ENCODE measurements around the gene RAB3C.

RAB3C gene

GRCh38 chr5:58893551-58893950, 310.7 kb downstream of the RAB3C start:
- no peak for DNase-seq
- Mint-ChIP-seq H3K27ac (no peak overlapping the region), H3K4me1 (peaks cover 69% of the 10 kb centered on the region), H3K27me3 (ENCODE audit: low read depth, poor library complexity) (no peaks in the 10 kb centered on the region), H3K36me3 (ENCODE audit: low read depth) (no peaks in the 10 kb centered on the region), H3K4me3 (no peak overlapping the region), H3K9me3 (no peaks in the 10 kb centered on the region)
- no peak for TF ChIP-seq CTCF (IDR thresholded peaks at IDR 0.05)

- Mint-ChIP-seq H3K9me3 (no peaks in the 10 kb centered on the region), H3K36me3 (ENCODE audit: low read depth) (no peaks in the 10 kb centered on the region), H3K4me3 (no peak overlapping the region), H3K27ac (peak overlapping the region; percentile 86), H3K27me3 (ENCODE audit: low read depth, poor library complexity) (no peaks in the 10 kb centered on the region), H3K4me1 (peaks cover 37% of the 10 kb centered on the region)
- no peak for DNase-seq
- no peak for TF ChIP-seq CTCF (IDR thresholded peaks at IDR 0.05)
Observed at GRCh38 chr5:58898006-58898405, 315.1 kb downstream of the RAB3C start.

- H3K4me1 Mint-ChIP-seq: peaks cover 36% of the 10 kb centered on the region
- no peak for DNase-seq
- H3K27ac Mint-ChIP-seq: peak overlapping the region; percentile 45
- TF ChIP-seq CTCF (IDR thresholded peaks at IDR 0.05): no peak
- H3K36me3 Mint-ChIP-seq (ENCODE audit: low read depth): peaks cover 4% of the 10 kb centered on the region
- peaks cover 4% of the 10 kb centered on the region for H3K9me3 Mint-ChIP-seq
- peaks cover 4% of the 10 kb centered on the region for H3K27me3 Mint-ChIP-seq (ENCODE audit: low read depth, poor library complexity)
- no peak overlapping the region for H3K4me3 Mint-ChIP-seq
Observed at GRCh38 chr5:58898538-58898937, 315.7 kb downstream of the RAB3C start.

GRCh38 chr5:58901271-58901670, 318.4 kb downstream of the RAB3C start:
- no peak for DNase-seq
- H3K9me3 Mint-ChIP-seq: peaks cover 12% of the 10 kb centered on the region
- H3K36me3 Mint-ChIP-seq (ENCODE audit: low read depth): peaks cover 5% of the 10 kb centered on the region
- no peak overlapping the region for H3K27ac Mint-ChIP-seq
- H3K27me3 Mint-ChIP-seq (ENCODE audit: low read depth, poor library complexity): peaks cover 8% of the 10 kb centered on the region
- TF ChIP-seq CTCF (IDR thresholded peaks at IDR 0.05): no peak
- H3K4me3 Mint-ChIP-seq: no peak overlapping the region
- peaks cover 30% of the 10 kb centered on the region for H3K4me1 Mint-ChIP-seq

GRCh38 chr5:58902305-58902704, 319.4 kb downstream of the RAB3C start:
- peaks cover 22% of the 10 kb centered on the region for H3K4me1 Mint-ChIP-seq
- TF ChIP-seq CTCF (IDR thresholded peaks at IDR 0.05): no peak
- peaks cover 15% of the 10 kb centered on the region for H3K9me3 Mint-ChIP-seq
- peaks cover 5% of the 10 kb centered on the region for H3K36me3 Mint-ChIP-seq (ENCODE audit: low read depth)
- H3K27me3 Mint-ChIP-seq (ENCODE audit: low read depth, poor library complexity): peaks cover 8% of the 10 kb centered on the region
- H3K4me3 Mint-ChIP-seq: no peak overlapping the region
- no peak overlapping the region for H3K27ac Mint-ChIP-seq
- no peak for DNase-seq

- peaks cover 15% of the 10 kb centered on the region for H3K9me3 Mint-ChIP-seq
- no peak for DNase-seq
- TF ChIP-seq CTCF (IDR thresholded peaks at IDR 0.05): no peak
- peaks cover 5% of the 10 kb centered on the region for H3K36me3 Mint-ChIP-seq (ENCODE audit: low read depth)
- H3K27ac Mint-ChIP-seq: no peak overlapping the region
- peaks cover 8% of the 10 kb centered on the region for H3K27me3 Mint-ChIP-seq (ENCODE audit: low read depth, poor library complexity)
- no peak overlapping the region for H3K4me3 Mint-ChIP-seq
- peaks cover 18% of the 10 kb centered on the region for H3K4me1 Mint-ChIP-seq
Observed at GRCh38 chr5:58902765-58903164, 319.9 kb downstream of the RAB3C start.
